Erythroblast (primary cell): ENCODE results near the gene PRAC1.

ENCODE experiments used
- GATA1 ChIP-seq: IDR thresholded peaks from 2 replicates; pipeline ENCODE4 v1.6.1; 2011; ENCODE audit warnings: low read depth, mild to moderate bottlenecking, control low read depth, low read length, moderate library complexity
- POLR2A ChIP-seq: IDR thresholded peaks from 2 replicates; pipeline ENCODE4 v1.6.1; 2011; ENCODE audit warnings: mild to moderate bottlenecking, low read length

- TF ChIP-seq POLR2A (no peak), GATA1 (no peak)
These were observed 30.3 kb upstream of the PRAC1 start for GRCh38 chr17:48752399-48753288.
